ENCODE data around the gene FBH1.
"Not testable (repeated sequence)": the region's sequence is repeated elsewhere in the genome, so short reads cannot be mapped to it uniquely, and the experiment has no call there.

FBH1 gene

DNA sequence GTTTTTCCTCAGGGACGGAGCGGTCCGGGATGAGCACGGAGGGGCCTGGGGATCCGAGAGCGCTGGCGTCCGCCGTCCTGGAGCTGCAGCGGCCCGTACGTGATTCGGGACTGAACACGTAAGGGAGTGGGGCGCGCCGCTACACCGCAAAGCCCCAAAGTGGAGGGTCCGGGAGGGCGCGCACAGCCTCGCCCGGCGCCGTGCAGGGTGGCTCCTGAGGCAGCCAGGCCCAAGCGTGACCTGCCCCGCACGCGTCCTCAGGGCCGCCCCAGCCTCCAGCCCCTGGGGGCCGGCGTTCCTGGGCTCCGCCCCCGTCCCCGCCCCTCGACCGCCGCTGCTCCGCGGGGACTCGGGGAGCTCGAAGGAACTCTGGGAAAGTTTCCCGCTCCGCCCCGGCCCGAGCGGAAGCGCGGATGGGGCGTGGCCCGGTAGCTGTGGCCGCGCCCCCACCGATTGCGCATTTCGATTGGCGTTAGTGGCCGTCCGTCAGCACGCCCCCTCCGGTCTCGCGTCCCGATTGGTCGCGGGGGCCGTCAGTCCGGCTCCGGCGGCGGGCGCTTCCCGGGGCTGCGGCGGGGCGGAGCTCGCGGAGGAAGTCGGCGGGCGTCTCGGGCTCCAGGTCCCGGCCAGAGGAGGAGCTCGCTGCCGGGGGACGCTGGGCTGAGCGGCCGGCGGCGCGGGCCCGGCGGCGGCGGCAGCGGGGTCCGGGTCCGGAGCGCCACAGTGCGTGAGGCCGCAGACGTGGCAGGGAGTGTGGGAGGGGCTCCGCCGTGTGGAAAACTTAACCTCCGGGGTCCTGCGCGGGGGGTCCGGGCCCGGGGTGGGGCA is at the start of gene FBH1, which contains the start of gene ANKRD16:
TSS of gene FBH1 (plus strand) at position 620 of the 828 bp plus-strand sequence. CDS start at position 723, 103 bp downstream.
TSS of gene ANKRD16 (minus strand) at position 270 of the 828 bp plus-strand sequence. CDS start 539 bp downstream, outside the sequence.
- peak; percentile 98 for DNase-seq (ENCODE audit: low spot score)

DNA sequence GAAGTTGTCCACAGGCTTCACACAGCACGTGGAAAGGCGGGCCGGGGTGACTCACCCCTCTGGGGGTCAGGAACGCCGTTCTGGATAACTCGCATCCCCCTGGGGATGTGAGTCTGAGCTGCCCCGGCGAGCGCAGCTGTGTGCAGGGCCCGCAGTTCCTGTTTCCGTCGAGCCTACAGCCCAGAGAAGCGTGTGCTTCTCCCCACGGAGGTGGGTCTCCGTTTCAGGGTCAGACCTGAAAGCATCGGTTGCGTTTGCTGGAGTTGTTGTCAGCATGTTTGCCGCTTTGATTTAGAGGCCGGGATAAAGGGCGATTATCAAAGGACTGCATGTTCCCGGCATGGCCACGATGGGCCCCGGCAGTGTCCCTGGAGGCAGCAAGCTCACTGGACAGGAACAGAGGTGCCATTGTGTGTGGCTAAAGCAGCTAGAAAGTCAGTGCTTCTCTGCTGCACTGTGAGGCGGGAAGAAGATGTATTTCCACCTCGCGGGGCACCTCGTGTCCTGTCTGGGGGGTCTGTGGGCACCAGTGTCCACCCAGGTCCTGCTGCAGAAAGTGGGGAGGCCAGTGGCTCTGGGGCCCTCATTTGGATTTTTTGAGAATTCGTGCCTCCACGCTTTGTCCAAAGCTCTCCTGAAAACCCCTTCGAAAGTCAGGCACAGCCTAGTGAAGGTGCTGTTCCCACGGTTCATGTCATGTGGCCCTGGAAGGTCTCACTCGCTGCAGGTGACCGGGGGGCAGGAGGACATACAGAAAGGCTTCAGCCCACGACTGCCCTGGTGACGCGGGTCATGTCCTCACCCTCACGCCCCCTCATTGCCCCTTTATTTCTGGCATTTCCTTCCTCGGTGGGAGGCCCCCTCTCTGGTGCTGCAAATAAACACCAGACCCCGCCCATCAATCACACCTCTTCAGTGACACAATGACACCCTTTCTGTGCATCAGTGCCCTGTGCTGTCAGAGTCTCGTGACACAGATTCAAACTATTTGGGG is 49.4 kb upstream of the FBH1 start:
- DNase-seq (ENCODE audit: low spot score): no peak

DNA sequence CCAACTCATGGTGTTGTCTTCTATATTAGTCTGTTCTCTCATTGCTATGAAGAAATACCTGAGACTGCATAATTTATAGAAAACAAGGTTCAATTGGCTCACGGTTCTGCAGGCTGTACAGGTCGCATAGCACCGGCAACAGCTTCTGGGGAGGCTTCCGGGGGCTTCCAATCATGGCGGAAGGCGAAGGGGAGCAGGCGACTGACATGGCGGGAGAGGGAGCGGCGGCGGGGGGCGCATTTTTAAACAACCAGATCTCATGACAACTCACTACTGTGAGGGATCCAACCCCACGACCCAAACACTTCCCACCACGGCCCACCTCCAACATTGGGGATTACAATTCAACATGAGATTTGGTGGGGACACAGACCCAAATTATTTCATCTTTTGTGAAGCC is 48.1 kb upstream of the FBH1 start:
- no peak for DNase-seq (ENCODE audit: low spot score)

DNA sequence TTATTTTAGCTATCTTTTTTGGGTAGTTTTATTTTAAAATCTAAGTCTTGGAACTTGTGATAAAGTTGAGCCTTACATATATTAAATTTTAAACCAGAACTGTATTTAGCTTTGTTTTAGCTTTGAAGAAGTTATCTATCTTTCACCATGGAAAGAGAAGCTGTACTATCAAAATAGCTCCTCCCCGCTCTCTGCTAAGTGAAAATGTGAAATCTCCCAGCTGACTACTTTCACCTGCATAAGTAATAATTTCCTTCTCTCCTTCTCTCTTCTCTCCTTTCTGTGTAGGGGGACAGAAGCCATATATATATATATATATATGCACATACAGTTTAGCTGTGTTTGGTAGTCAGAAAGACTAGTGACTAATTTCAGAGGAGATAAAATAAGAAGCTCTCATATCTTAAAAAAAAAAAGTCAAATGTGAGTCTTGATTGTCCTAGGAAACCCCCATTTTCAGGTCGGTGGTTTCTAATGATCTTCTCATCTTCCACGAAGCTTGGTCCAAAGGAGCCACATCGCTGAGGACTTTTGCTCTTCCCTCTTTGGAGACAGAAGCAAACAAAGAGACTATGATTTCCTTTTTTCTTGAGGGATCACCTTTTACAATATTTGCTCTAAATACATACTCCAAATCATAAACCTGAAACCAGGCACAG is 46.2 kb upstream of the FBH1 start:
- DNase-seq (ENCODE audit: low spot score): no peak

DNA sequence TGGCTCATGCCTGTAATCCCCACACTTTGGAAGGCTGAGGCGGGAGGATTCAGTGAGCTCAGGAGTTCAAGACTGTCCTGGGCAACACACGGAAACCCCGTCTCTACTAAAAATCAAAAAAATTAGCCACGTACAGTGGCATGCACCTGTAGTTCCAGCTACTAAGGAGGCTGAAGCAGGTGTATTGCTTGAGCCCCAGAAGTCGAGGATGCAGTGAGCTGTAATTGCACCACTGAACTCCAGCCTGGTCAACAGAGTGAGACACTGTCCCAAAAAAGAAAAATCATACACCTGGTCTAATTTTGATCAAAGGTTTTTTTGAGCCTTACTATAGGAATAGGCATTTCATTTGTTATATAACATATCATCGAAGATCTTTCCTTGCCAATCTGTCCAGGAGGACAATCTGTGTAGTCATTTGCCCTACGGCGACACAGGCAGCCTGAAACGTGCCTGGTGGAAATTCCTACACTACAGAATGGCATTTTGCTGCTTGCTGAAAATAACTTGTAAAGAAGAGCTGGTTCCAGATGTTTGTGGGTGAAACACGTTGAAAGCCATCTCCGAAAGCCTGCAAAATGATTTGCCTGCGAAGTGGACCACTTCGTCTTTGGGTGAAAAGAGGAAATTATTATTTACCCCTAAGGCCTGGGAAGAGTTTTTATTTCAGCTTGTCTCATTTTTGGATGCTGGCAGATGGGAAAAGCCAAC is 45.5 kb upstream of the FBH1 start:
- no peak for DNase-seq (ENCODE audit: low spot score)

DNA sequence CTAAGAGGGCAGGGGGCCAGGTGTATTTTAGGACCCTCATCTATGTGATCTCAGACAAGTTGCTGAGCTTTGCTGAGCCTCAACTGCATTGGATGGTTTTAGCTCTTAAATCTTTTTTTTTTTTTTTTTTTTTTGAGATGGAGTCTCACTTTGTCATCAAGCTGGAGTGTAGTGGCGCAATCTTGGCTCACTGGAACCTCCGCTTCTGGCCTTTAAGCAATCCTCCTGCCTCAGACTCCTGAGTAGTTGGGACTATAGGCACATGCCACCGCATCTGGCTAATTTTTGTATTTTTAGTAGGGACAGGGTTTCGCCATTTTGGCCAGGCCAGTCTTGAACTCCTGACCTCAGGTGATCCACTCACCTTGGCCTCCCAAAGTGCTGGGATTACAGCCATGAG is 43.4 kb upstream of the FBH1 start:
- not testable (repeated sequence) for DNase-seq (ENCODE audit: low spot score)

DNA sequence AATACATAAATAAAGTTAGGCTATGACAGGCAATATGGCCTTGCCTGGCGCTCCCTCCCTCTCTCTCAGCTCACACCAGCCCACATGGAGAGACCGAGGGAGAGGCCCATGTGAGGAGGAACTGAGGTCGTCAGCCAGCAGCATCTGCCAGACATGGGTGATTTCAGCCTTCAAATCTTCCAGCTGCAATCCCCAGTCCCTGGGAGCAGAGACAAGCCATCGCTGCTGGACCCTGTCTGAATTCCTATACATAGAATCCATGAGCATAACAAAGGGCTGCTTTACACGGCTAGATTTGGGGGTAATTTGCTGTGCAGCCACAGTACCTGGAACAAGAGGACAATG is 35.9 kb upstream of the FBH1 start:
- DNase-seq (ENCODE audit: low spot score): no peak

DNA sequence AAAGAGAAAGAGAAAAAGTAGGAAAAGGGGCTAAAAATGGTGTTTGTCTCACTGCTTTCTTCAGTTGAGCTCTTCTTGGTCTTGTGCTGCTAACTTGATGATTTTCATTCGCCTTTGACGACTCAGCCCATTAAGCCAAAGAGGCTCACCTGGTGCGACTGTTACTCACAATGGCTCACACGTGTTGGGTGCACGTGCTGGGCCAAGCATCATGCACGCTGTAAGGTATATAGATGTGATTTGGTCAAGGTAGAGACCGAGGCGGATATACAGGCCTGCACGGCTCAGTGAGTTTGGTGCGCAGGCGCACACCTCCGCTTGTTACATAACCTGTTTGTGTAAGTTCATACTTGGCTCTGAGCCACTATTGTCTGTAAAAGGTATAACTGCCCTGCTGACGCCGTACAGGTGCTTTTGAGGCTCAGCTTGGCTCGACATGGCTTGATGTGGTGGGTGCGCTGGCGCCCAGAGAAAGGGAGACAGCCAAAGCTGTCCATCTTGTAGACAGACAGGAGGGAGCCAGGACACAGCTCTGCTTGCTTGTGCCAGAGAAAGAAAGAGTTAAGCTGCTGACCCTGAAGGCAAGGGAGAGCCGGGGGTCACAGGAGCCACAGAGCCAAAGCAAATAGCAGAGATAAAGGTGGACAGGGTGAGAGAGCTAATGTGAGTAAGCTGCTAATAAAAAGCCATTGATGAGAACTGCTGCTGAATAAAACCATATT is 33.9 kb upstream of the FBH1 start:
- no peak for DNase-seq (ENCODE audit: low spot score)

DNA sequence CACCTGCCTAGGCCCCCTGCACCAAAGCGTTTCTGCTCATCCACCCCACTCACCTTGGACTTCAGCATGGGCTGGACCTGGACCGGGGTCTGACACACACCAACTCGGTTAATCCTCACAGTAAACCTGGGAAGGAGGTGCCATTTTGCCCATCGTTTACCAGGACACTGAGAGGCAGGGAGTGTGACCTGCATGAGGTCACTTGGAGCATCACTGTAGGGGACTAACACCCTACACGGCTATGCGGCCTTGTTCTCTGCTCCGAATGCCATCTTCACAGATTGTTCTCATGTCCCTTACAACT is 33.4 kb upstream of the FBH1 start:
- DNase-seq (ENCODE audit: low spot score): no peak

DNA sequence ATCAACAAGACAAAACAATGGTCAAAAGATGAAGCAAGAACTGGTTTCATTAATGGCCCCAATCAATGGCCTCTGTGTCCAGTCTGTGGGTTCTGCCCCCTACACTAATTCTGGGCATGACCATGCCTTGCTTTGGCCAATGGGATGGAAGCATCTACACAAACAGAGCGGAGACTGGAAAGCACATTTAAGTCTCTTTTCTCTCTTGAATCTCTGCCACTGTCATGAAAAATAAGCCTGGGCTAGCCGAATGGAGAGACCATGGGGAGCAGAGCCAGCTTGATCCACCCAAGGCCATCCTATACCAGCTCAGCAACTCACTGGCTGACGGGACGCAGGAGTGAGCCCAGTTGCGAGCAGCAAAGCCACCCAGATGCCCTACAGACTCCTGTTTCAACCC is 31.2 kb upstream of the FBH1 start:
- DNase-seq (ENCODE audit: low spot score): no peak

DNA sequence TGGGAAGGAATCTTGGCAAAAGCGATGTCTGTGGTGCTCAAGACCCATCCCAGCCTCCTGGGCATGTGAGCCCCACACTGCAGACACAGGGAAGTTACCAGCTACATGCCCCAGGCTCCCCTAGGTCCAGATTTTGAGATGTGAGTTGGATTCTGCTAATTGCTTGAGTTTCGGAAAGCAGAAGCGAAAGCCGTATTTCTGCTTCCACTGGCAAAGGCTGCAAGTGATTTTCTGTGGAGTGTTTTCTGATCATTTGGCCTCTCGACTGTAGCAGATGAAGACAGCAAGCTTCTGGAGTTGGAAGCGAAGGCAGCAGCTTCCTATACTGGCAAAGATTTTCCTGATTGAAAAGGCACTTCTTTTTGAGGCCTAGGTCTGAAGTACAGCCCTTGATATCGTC is 30.0 kb upstream of the FBH1 start:
- DNase-seq (ENCODE audit: low spot score): no peak

DNA sequence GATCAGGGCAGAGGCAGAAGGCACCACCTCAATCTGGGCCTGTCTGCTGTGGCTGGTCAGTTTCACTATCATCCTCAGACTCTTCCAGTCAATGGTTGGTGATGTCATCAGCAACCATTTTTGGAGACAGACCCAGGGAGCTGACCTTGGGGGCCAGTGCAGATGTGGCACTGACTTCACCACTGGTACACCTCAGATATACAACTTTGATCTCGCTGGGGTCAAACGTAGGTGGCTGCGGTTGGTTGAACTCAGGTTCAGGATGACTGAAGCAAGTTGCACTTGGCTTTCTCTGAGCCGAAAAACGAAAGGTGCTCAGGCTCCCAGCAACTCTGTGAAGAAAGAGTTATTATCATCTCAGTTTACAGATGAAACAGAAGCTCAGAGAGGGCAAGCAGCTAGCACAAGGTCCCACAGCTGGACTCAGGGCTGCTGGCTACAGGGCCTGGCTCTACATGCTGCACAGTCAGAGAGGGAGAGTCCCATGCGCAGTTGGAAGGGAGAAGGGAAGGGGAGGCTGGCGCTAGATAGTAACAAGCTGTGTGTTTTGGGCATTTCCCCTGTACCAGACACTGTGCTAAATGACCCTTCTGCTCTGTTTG is 27.6 kb upstream of the FBH1 start:
- no peak for DNase-seq (ENCODE audit: low spot score)

DNA sequence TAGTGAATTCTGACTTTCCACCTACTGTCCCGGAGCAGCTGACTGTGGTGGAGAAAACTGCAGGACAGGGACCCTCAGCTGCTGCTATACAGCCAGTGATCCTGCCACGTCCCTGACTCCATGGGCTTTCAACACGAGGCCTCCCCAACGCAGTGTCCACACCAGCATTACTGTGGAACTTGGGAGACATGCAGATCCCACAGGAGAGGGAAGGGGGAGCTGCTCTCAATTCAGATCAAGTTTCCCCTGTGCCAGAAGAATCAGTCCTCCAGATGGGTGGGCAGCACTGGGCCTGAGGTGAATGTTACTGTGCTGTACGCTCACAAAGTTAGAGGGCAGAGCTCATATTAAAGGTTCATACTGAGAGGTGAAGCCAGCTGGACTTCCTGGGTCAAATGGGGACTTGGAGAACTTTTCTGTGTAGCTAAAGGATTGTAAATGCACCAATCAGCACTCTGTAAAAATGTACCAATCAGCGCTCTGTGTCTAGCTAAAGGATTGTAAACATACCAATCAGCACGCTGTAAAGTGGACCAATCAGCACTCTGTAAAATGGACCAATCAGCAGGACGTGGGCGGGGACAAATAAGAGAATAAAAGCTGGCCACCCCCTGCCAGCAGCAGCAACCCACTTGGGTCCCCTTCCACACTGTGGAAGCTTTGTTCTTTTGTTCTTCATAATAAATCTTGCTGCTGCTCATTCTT is 26.9 kb upstream of the FBH1 start:
- not testable (repeated sequence) for DNase-seq (ENCODE audit: low spot score)

DNA sequence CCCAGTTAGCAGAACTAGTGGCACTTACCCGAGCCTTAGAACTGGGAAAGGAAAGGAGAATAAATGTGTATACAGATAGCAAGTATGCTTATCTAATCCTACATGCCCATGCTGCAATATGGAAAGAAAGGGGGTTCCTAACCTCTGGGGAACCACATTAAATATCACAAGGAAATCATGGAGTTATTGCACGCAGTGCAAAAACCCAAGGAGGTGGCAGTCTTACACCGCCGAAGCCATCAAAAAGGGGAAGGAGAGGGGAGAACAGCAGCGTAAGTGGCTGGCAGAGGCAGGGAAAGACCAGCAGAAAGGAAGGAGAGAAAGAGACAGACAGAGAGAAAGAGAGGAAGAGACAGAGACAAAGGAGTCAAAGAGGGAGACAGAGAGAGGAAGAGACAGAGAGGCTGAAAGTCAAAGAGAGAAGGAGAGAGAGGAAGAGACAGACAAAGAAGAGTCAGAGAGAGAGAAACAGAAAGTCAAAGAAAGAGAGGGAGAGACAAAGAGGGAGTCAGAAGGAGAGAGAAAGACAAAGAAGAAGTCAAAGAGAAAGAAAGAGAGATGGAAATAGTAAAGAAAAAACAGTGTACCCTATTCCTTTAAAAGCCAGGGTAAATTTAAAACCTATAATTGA is 23.5 kb upstream of the FBH1 start:
- not testable (repeated sequence) for DNase-seq (ENCODE audit: low spot score)

DNA sequence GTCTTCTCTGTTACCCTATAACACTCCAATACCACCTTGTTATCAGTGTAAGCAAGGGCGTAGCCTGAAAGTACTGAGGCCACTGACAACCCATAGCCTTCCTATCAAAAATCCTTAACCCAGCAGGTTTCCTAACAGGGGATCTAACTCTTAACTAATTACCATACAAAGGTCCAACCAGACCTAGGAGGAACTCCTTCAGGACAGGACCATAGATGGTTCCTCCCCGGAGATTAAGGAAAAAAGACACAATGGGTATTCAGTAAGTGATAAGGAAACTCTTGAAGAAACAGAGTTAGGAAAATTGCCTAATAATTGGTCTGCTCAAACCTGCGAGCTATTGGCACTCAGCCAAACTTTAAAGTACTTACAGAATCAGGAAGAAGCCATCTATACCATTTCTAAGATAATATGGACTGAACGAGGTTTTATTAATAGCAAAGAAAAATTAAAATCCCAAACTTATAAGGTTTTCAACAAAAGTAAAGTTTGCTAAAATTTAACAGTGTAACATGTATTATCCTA is 22.9 kb upstream of the FBH1 start:
- DNase-seq (ENCODE audit: low spot score): not testable (repeated sequence)

DNA sequence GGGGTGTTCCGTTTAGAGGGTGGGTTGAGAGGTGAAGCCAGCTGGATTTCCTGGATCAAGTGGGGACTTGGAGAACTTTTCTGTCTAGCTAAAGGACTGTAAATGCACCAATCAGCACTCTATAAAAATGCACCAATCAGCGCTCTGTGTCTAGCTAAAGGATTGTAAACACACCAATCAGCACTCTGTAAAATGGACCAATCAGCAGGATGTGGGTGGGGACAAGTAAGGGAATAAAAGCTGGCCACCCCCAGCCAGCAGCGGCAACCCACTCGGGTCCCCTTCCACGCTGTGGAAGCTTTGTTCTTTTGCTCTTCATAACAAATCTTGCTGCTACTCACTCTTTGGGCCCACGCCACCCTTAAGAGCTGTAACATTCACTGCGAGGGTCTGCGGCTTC is 21.7 kb upstream of the FBH1 start:
- not testable (repeated sequence) for DNase-seq (ENCODE audit: low spot score)

DNA sequence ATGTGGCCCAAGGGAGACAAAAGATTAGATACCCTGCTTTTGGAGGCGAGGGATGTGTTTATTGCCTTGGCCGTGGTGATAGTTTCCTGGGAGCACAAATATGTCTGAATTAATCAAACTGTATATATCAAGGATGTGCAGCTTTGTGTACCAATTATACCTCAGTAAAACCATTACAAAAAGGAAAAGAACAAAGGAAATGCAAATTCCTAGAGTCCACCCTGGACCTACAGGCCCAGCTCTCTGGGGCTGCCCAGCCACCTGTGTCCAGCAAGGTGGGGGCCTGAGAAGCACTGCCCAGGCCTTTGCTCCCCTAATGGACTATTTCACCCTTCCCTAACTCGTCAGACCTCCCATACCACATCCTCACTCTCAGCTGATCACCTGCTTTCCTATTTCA is 20.9 kb upstream of the FBH1 start:
- no peak for DNase-seq (ENCODE audit: low spot score)

DNA sequence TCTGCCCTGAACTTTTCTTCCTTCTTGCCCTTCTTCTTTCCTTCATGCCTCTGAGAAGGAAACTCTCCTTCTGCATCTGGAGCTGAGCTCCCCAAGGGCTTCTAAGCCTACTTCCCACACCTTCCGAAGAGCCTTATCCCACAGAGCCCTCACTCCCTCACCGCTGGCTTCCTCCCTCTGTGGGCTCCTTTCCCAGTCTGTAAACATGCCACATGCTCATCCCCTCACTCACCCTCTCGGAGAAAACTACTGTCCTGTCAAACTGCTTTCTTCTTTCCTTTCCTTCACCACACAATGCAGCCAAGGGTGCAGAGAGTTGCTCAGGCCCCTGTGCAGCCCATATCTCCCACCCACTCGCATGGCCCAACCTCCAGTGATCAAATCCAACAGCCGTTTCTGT is 18.4 kb upstream of the FBH1 start:
- no peak for DNase-seq (ENCODE audit: low spot score)

DNA sequence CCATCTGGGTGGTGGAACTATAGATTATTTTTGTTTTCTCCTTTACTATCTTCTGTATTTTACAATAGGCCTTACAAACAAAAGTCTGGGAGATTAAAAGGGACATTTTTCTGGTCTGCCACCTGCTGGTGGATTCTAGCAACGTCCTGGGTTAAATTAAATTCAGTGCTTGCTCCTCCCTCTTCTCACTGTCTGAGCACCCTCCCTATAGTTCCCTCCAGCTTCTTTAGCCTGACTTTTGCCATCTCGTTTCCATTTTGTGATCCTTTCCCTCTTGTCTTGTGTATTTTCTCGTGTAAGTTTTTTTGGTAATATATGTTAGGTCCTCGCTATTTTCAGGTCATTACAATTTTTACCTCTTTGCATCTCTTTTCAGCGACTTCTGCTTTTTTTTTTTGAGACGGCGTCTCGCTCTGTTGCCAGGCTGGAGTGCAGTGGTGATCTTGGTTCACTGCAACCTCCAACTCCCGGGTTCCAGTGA is 16.5 kb upstream of the FBH1 start:
- peak; percentile 79 for DNase-seq (ENCODE audit: low spot score)

All from RKO (cell line).